NCI-H524 (cell line): ENCODE data around the gene UBAP2L.

ENCODE experiments used
- DNase-seq, 2 experiments: peaks; one replicate each; lab custom pipeline; 2025; lab: John Stamatoyannopoulos, UW

Gene UBAP2L, protein sequence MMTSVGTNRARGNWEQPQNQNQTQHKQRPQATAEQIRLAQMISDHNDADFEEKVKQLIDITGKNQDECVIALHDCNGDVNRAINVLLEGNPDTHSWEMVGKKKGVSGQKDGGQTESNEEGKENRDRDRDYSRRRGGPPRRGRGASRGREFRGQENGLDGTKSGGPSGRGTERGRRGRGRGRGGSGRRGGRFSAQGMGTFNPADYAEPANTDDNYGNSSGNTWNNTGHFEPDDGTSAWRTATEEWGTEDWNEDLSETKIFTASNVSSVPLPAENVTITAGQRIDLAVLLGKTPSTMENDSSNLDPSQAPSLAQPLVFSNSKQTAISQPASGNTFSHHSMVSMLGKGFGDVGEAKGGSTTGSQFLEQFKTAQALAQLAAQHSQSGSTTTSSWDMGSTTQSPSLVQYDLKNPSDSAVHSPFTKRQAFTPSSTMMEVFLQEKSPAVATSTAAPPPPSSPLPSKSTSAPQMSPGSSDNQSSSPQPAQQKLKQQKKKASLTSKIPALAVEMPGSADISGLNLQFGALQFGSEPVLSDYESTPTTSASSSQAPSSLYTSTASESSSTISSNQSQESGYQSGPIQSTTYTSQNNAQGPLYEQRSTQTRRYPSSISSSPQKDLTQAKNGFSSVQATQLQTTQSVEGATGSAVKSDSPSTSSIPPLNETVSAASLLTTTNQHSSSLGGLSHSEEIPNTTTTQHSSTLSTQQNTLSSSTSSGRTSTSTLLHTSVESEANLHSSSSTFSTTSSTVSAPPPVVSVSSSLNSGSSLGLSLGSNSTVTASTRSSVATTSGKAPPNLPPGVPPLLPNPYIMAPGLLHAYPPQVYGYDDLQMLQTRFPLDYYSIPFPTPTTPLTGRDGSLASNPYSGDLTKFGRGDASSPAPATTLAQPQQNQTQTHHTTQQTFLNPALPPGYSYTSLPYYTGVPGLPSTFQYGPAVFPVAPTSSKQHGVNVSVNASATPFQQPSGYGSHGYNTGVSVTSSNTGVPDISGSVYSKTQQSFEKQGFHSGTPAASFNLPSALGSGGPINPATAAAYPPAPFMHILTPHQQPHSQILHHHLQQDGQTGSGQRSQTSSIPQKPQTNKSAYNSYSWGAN

GRCh38 chr1:154220071-154220969, at the start of gene UBAP2L:
Gene UBAP2L (plus strand): TSS chr1:154220955. CDS start chr1:154225124, 4,169 bp downstream.
- peak; percentile 98 to 99 for DNase-seq

GRCh38 chr1:154171223-154171583, 49.6 kb upstream of the UBAP2L start:
- no peak for DNase-seq

GRCh38 chr1:154171880-154172279, 48.9 kb upstream of the UBAP2L start:
- DNase-seq: no peak

- DNase-seq: no peak
These were observed 46.1 kb upstream of the UBAP2L start for GRCh38 chr1:154174654-154175053.

DNA sequence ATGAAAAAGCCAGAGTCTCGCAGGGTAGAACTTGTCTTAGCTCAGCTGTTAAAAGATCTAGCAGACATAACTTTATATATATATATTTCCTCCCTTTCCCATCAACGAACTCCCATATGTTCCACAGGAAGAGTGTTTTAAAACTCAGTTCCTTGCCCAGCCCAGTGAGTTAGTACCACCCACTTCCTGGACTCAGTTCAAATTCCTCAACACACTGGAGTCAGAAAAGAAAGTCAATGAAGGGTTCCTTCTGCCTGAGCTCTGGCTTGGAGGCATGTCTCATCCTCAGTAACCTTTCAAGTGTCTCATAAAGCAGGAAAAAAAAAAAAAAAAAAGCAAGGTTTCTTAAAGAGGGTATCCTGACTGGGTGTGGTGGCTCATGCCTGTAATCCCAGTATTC, 44.4 kb upstream of the UBAP2L start:
- DNase-seq: no peak

GRCh38 chr1:154178013-154178412, 42.7 kb upstream of the UBAP2L start:
- DNase-seq: no peak

DNA sequence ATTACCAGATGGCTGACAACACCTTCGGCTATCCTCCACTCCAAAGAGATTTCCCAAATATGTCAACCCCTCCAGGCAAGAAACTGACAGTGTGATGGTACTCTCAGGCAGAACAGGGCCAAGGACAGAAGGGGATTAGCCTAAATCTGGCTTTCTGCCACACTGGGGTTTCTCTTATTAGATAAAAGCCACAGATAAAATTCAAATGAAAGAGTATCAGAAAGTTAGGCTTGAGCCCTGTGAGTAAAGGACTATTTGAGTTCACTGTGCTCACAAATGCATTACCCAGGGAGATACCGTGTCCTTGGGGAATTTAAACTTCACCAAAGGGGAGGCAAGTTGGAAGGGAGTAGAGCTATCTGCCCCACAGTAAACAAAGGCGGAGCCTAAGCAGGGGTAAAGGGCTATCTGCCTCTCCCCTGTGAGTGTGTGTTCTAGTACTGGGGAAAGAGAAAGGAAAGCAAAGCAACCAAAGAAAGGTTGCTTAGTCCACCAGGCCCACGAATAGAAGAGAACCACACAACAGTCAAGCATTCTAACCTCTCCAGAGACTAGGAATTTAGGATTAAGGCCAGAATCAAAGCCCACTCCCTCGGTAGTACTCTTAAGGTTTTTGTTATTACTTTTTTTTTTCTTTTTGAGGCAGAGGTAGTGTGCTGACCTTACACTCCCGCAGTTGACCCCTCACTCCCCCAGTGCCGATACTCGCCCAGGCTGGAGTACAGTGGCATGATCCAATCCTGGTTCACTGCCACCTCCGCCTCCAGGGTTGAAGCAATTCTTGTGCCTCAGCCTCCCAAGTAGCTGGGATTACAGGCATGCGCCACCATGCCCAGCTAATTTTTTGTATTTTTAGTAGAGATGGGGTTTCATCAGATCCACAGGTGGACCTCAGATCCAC, 41.6 kb upstream of the UBAP2L start:
- peak; percentile 94 to 97 for DNase-seq

DNA sequence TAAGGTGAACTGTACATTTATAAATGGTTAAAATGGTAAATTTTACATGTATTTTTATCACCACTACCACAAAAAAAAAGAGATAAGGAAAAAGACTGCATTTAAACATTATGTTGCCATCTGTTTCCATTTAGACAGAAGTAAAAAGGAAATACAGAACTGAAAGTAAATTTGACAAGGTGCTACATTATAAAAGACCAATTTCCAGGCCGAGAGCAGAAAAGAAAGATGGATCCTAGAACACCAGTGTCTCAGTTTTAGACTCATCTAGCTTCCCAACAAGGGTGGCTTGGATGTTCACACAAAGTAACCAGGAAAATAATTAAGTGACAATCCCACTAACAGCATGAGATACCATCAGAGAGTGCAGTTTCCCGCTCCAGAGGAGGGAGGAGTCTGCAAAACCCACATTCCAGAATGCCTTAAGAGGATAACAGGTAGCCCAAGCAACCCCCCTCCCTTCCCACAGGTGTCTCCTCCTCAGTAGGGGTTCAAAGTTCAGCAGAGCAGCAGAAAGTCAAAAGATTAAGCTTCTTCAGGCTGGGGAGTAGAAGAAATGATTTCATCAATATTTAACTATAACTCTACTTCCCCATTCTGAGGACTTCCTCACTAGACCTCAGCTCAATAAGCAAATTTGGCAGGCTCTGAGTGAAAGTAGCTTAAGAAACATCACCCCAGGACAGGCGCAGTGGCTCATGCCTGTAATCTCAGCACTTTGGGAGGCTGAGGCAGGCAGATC, 40.6 kb upstream of the UBAP2L start:
- DNase-seq: no peak

GRCh38 chr1:154181944-154182343, 38.8 kb upstream of the UBAP2L start:
- no peak for DNase-seq

GRCh38 chr1:154182344-154183045, 38.3 kb upstream of the UBAP2L start:
- DNase-seq: peak in 1 of 2 experiments; percentile 39

GRCh38 chr1:154183046-154183915, 37.5 kb upstream of the UBAP2L start:
- DNase-seq: peak; percentile 93 to 96

DNA sequence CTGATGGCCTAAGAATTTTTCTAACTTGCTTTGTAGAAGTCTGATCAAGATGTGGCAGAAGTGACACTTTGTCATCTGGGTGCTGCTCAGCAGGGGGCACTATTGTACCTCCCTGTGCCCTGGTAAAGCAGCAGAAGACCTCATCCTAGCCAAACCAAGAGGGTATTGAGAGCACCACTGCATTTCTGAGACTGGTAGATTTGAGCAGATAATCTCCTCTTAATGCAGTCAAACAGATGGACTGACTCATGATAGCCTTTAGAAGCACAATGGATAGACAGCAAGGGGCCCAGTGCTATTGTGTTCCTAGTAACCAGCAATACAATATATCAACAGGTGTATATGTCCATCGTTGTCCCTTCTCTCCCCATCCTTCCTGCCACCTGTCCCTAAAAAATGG, 34.6 kb upstream of the UBAP2L start:
- DNase-seq: peak; percentile 81 to 96

DNA sequence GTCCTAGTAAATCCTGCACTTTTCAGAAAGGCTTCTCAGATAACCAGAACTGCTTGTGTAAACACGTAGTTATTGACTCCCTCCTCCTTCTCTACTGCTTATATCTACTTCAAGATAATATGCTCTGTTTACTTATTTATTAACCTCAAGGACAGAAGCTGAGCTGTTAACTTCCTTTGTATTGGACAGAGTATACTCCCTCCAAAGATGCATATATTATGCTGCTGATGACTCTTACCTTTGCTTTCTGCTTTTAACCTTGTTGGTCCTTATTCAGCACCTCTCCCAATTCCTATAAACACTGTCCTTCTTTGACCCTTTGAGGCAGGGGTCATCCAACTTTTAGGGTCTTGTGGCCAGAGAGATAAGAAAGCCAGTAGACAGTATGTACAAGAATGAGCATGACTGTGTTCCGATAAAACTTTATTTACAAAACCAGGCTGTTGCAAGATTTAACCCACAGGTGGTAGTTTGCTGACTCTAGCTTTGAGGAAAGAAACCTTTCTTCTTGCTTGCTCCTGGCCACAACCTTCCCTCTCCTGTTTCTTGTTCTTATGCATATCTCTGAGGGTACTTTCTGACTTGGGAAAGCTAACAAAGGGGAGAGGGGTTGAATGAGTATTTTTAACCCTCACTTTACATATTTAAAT, 33.8 kb upstream of the UBAP2L start:
- DNase-seq: no peak

GRCh38 chr1:154190550-154190949, 30.2 kb upstream of the UBAP2L start:
- no peak for DNase-seq

- DNase-seq: no peak
These were observed 28.7 kb upstream of the UBAP2L start, which contains the start of gene TPM3 for GRCh38 chr1:154191990-154192461. Gene TPM3 (minus strand): TSS chr1:154192100. CDS start chr1:154192018, 82 bp downstream.

- DNase-seq: no peak
These were observed 28.3 kb upstream of the UBAP2L start for GRCh38 chr1:154192476-154192875.

DNA sequence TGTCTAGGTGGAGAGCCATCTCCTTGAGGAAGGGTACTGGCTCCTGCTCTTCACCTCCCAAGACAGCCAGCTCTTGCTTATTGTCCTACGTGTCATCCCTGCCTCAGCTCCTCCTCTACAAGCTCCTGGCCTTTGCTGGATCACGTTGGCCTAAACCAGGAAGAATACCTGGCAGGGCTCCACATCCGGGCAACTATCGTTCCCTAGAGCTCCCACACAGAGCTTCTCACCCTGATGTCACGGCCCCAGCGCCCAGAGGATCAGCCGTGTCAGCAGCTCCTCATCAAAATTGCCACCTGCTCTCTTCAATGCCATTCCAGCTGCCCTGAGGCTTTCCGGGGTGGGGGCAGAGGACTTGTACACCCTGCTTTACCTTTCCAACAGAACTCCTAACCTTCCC, 26.9 kb upstream of the UBAP2L start:
- DNase-seq: no peak
